Kidney glomerular epithelial cell (primary cell): ENCODE results near the gene METTL21C.
A peak's percentile ranks its signal among the peaks of the same experiment; 100 is the strongest.

Experiments
- DNase-seq: peaks from one replicate; lab custom pipeline; 2025; lab: John Stamatoyannopoulos, UW

The METTL21C gene

GRCh38 chr13:102667023-102667422, 27.8 kb downstream of the METTL21C start:
- no peak for DNase-seq

DNA sequence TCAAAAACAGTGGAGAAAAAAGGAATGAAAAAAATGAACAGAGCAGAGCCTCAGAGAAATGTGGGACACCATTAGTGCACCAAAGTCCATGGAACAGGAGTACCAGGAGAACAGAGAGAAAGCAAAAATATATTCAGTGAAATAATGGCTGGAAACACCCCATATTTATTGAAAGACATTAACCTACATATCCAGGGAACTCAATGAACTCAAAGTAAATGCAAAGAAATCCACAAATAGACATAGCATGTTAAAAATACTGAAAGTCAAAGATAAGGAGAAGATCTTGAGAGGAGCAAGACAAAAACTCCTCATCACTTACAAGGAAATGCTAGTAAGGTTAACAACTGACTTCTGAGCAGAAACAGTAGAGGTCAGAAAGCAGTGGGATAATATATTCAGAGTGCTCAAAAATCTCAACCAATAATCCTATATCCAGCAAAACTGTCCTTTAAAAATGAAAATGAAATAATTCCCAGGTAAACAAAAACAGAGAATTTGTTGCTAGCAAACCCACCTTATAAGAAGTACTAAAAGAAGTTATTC, 35.6 kb downstream of the METTL21C start:
- no peak for DNase-seq

GRCh38 chr13:102658660-102659059, 36.2 kb downstream of the METTL21C start:
- peak; percentile 86 for DNase-seq

DNA sequence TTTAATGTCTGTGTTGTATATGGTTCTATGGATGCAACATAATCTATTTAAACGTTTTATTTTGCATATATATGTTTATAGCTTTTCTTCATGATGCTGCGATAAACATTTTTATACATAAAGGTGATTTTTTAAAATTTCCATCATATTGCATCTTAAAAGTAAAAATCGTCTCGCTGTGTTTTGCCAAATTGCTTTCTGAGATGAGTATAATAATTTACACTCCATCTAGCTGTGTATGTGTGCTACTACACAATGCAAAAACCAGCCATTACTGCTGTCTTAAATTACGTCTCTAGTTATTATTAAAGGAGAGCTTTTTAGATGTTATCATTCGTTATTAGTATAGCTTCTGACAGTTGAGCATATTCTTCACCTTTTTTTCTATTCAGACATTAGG, 37.2 kb downstream of the METTL21C start:
- DNase-seq: no peak

DNA sequence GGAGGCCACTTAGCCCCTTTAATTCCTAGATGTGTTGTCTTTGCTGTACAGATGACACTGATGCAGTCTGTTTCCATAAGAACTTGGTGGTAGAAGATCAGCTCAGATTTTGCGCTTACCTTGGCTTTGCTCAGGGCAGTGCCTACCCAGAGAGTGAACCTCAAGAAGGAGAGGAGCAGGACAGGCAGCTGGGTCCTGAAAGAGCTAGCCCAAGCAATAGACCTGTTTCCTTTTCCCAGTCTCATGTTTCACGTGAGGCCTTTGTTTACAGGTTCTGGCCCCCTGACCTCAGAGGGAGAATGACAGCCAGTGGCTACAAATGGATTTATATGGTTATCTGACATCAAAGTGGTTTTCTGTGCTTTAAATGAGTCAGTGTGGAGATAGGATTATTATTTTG, 40.1 kb downstream of the METTL21C start:
- DNase-seq: no peak

GRCh38 chr13:102651892-102652291, 43.0 kb downstream of the METTL21C start:
- DNase-seq: peak; percentile 29

DNA sequence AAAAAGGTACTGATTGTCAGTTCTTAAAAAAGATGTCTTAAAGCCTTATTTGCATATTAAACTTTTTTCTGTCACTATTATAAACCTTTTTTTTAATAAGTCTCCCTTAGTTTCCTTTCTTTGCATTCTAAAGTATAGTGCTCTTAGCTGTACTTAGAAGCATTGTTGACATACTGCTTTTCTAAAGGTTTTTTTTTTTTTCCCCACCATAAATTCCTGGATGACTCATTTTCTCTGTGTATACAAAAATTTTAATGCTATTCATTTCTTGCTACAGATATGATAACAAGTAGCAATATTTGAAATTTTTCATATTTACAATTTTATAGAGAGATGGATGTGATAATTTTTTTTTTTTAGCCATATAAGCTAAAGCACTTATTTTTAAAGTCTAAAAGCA, 43.5 kb downstream of the METTL21C start:
- no peak for DNase-seq

DNA sequence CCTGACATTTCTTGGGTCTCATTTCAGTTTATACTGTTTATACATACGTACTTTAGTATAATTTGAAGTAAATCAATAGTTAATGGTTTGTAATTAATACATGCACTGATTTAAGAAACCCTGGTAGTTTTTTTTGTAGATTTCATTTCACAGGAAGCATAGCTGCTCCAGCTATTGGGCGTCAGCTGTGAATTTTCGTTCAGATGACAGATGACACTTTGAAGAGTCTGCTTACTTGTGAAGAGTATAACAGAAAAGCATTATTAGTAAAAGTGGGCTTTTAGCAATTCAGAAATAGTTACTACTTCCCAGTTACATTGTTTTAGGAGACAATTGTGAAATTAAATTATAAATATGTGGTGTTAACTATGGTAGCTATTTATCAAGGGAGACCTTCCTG, 44.4 kb downstream of the METTL21C start:
- DNase-seq: no peak

DNA sequence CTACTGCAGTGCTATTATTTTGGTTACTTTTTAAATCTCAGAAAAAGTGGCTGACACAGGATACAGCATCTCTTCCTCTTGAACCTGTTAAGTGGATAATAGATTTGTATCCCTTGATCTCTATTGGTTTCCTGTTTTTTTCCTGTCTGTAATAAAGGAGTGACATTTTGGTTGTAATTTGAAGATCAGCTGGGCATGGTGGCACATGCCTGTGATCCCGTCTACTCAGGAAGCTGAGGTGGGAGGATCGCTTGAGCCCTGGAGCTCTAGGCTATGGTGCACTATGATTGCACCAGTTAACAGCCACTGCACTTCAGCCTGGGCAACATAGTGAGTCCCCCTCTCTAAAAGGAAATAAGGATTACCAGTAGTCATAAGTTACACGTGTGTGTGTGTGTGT, 46.8 kb downstream of the METTL21C start:
- no peak for DNase-seq

DNA sequence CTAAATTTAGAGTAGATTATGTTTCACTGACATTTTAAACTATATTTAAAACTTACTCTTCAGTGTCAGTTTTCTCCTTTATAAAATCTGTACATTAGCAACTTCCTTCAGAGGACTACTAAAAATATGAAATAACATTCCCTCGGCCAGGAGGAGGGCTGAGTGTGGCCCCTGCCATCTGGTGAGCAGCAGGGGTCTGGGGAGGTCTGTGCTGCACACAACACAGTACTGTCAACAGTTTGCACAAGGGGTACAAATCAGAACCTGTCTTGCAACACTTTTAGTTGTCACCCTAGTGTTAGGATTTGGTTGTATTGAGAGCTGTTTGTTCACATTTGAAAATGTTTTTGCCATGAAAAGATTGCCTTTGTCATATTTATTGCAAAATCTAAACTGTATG, 49.1 kb downstream of the METTL21C start:
- no peak for DNase-seq

DNA sequence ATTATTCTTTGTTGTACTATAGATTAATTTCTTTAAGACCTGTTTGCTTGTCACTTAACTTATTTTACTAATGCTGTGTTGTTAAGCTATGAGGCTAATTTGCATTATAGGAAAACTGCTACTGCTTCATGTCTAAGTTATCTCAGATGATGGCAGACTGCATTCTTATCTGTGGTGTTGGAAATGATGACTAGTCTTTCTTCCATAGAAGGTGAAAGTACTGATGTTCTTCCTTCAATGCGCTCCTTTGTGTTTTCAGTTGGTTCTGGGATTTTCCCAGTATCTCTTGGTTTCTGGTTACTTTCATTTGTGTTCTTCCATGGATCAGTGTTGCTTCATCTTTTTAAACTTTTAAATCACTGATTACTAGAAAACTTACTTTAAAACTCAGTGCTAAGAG, 51.2 kb downstream of the METTL21C start:
- DNase-seq: no peak

- DNase-seq: no peak
Measured at GRCh38 chr13:102642475-102642874, 52.4 kb downstream of the METTL21C start.

- DNase-seq: no peak
Measured at GRCh38 chr13:102642029-102642428, 52.8 kb downstream of the METTL21C start.

DNA sequence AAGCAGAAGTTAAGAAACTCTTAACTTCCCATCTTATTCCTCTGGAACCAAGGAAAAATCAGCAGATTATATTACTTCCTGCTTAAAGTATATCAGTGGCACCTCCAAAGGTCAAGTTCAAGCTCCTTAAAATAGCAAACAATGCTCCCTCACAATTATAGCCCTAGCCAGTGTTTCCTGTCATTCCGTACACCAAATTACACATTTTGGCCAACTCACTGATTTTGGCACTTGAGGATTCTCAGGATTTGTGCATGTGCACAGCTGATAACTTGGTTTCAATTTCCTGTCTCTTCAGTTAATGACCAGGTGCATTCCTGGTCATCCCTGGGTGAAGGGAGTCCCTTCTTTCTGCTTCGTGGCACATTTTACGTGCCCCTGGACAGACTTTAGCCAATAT, 56.1 kb downstream of the METTL21C start:
- DNase-seq: no peak
